CD4-positive, alpha-beta T cell treated with Interleukin-15 for 1 hour (primary cell): ENCODE data around the gene COBL.

ENCODE experiments used
- DNase-seq: peaks from one replicate; pipeline ENCODE4 v3.0.0-alpha.2; 2020

COBL gene

DNA sequence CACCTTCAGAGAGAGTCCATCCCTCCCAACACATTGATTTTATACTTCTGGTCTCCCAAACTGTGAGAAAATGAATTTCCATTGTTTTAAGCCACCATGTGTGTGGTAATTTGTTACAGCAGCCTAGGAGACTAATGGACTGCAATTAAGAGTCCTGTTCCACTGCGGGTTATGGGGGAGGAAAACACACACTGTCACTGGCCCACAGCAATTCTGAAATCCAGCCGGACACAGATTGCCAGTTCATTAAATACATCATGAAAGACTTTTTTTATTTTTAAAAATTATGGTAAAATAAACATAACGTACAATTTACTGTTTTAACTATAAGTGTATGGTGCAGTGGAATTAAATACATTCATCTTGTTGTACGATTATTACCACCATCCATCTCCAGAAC is 340.5 kb downstream of the COBL start:
- no peak for DNase-seq

DNA sequence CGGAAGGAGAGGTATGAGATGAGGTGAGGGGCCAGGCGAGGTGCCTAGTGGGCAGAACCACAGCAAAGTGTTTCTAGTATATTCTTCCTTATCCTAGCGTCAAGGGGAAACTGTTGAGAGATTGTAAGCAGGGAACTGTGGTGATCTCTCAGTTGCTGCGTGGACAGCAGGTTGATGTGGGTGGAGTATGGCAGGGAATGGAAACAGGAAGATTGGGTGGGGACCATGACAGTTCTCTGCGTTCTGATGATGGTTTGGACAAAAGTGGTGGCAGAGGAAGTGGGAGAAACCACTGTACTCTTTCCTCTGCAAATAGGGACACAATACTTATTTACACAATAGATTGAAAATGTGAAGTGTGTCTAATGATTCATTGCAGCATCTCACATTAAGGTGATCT is 342.4 kb downstream of the COBL start:
- no peak for DNase-seq

DNA sequence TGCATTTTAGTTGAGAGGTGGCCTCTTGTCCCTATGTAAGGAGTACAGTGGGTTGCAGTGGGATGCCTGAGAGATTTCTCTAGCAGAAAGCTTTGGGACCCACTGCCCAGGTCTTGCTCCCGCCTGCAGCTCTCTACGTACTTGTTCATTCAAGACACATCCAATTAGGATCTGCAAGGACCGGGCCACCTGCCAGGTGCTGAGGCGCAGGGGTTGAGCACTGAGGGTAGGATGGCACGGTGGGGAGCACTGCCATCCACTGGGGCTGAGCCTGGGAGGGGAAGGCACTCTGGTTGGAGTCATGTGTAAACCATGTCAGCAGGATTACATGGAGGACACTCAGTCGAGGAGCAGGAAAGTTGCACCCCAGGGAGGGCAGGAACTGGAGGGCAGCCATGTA is 342.8 kb downstream of the COBL start:
- DNase-seq = no peak

DNA sequence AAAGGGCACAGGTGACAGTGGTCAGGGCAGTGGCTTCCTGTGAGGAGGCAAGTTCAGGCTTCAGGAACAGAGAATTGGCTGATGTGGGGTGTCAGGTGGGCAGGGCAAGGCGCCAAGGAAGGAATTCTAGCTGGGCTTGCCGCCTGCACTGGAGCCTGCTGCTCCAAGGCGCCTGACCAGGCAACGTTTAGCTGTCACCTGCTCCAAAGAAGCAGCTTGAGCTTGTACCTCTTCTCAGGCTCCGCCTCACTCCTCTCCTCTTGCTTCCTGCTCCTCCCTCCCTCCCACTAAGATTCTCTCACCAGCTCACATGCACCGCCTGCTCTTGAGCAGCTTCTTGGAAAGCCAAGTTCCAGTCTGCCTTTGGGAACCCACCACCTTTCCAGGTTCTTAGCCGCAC is 346.5 kb downstream of the COBL start:
- DNase-seq = no peak
